ENCODE measurements around the gene IKZF4. TPM values are rescaled to one million over a fixed set of nuclear protein-coding genes. Genes with fewer than 3 reads are reported as not detected.
"Not testable (repeated sequence)": the region's sequence is repeated elsewhere in the genome, so short reads cannot be mapped to it uniquely, and the experiment has no call there.

IKZF4 gene
- total and polyA plus RNA-seq, 5 donors from 2014 or later, result 5.8 to 22.3 (median 6.8) TPM

DNA sequence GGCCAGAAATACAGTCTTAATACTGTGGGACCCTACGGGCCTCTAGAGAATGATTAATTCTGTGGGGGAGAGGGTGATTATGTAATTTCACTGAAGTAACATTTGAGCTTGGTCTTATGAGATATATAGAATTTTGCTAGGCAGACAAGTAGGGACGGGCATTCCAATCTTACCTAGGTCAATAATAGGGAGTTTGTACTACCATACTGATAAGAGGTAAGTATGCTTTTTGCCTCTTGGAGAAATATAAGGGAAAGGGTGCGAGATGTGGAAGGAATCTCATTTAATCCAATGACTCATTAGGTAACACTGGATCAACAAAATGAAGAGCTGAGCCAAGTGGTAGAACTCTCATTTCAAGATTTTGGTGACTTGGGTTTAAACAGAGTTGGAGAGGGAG is 41.8 kb upstream of the IKZF4 start:
- H3K4me3 ChIP-seq (ENCODE audit: low read depth, low read length), result no peak overlapping the region
- H3K4me1 ChIP-seq (ENCODE audit: control insufficient read depth, insufficient read depth, low read length, poor library complexity, severe bottlenecking), result peaks cover 20% of the 10 kb centered on the region
- H3K27ac ChIP-seq (ENCODE audit: insufficient read depth, low read length, poor library complexity, severe bottlenecking), result no peak overlapping the region
- ATAC-seq (ENCODE audit: low read depth in 2 of 2) (no peak), DNase-seq (no peak)
- peaks cover 12 to 53% (median 32%) of the 10 kb centered on the region in 4 donors for H3K4me1 Mint-ChIP-seq
- no peaks in the 10 kb centered on the region for H3K27me3 Mint-ChIP-seq
- H3K27ac Mint-ChIP-seq, result peak overlapping the region in 2 of 3 donors; percentile 2 to 57
- H3K36me3 Mint-ChIP-seq, result peaks cover 25% of the 10 kb centered on the region
- H3K9me3 ChIP-seq (ENCODE audit: control insufficient read depth in 2 of 2, low read length in 2 of 2), result no peaks in the 10 kb centered on the region
- H3K36me3 ChIP-seq (ENCODE audit: control insufficient read depth, insufficient read depth, low read length), result peaks cover 35% of the 10 kb centered on the region
- H3K4me3 Mint-ChIP-seq, result peak overlapping the region in 1 of 4 donors; percentile 68
- no peaks in the 10 kb centered on the region for H3K27me3 ChIP-seq (ENCODE audit: control insufficient read depth, insufficient read depth, low read length)
- no peaks in the 10 kb centered on the region for H3K9me3 Mint-ChIP-seq

DNA sequence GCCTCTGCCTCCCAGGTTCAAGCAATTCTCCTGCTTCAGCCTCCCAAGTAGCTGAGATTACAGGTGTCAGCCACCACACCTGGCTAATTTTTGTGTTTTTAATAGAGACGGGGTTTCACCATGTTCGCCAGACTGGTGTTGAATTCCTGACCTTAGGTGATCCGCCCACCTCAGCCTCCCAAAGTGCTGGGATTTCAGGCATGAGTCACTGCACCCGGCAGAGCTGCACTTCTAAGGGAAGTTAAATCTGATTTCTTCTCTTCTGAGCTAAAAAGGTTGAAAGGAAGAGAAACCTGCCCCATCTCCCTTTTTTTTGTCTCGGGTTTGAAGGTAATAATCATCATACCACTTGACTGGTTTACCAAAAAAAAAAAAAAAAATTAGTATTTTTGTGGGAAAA is 39.0 kb upstream of the IKZF4 start:
- peaks cover 34% of the 10 kb centered on the region for H3K36me3 Mint-ChIP-seq
- H3K27me3 Mint-ChIP-seq; H3K27me3 ChIP-seq (ENCODE audit: control insufficient read depth, insufficient read depth, low read length); H3K4me1 ChIP-seq (ENCODE audit: control insufficient read depth, insufficient read depth, low read length, poor library complexity, severe bottlenecking); H3K27ac Mint-ChIP-seq; H3K27ac ChIP-seq (ENCODE audit: insufficient read depth, low read length, poor library complexity, severe bottlenecking); DNase-seq; H3K9me3 Mint-ChIP-seq; ATAC-seq (ENCODE audit: low read depth in 2 of 2); H3K4me3 ChIP-seq (ENCODE audit: low read depth, low read length); H3K9me3 ChIP-seq (ENCODE audit: control insufficient read depth in 2 of 2, low read length in 2 of 2): not testable (repeated sequence)
- H3K4me3 Mint-ChIP-seq, result peak overlapping the region in 1 of 4 donors; percentile 56
- H3K4me1 Mint-ChIP-seq, result peaks cover 8 to 44% (median 26%) of the 10 kb centered on the region in 4 donors
- H3K36me3 ChIP-seq (ENCODE audit: control insufficient read depth, insufficient read depth, low read length), result peaks cover 44% of the 10 kb centered on the region

DNA sequence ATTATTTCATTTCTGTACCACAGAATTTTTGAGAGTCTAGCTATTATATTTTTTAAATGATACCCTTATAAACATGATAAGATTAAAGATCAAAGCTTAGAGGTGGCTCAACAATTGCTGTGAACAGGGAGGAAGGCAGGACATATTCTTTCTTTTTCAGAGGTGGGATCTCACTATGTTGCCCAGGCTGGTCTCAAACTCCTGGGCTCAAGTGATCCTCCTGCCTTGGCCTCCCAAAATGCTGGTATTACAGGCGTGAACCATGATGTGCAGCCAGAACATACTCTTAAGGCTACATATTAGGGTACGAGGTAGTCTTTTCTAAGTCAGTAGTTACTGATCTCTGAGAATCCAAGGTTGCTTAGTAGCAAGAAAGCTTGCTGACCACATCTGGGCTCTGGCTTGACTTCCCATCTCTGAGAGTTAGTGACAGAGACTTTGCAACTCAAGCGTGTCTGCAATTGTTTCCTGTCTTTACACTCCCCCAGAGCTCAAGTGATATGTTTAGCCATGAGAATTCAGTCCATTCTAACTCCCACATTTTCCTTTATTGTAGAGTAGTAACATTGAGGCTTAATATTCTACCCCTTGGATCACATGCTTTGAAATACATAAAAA is 38.4 kb upstream of the IKZF4 start:
- H3K4me1 Mint-ChIP-seq, result peaks cover 8 to 39% (median 23%) of the 10 kb centered on the region in 4 donors
- no peaks in the 10 kb centered on the region for H3K27me3 ChIP-seq (ENCODE audit: control insufficient read depth, insufficient read depth, low read length)
- no peaks in the 10 kb centered on the region for H3K9me3 ChIP-seq (ENCODE audit: control insufficient read depth in 2 of 2, low read length in 2 of 2)
- H3K4me3 ChIP-seq (ENCODE audit: low read depth, low read length), result no peak overlapping the region
- no peak overlapping the region for H3K27ac Mint-ChIP-seq
- no peaks in the 10 kb centered on the region for H3K27me3 Mint-ChIP-seq
- peaks cover 46% of the 10 kb centered on the region for H3K36me3 ChIP-seq (ENCODE audit: control insufficient read depth, insufficient read depth, low read length)
- H3K27ac ChIP-seq (ENCODE audit: insufficient read depth, low read length, poor library complexity, severe bottlenecking), result no peak overlapping the region
- ATAC-seq (ENCODE audit: low read depth in 2 of 2) (no peak), DNase-seq (no peak)
- H3K9me3 Mint-ChIP-seq, result no peaks in the 10 kb centered on the region
- H3K36me3 Mint-ChIP-seq, result peaks cover 34% of the 10 kb centered on the region
- no peak overlapping the region for H3K4me3 Mint-ChIP-seq
- H3K4me1 ChIP-seq (ENCODE audit: control insufficient read depth, insufficient read depth, low read length, poor library complexity, severe bottlenecking), result no peaks in the 10 kb centered on the region

DNA sequence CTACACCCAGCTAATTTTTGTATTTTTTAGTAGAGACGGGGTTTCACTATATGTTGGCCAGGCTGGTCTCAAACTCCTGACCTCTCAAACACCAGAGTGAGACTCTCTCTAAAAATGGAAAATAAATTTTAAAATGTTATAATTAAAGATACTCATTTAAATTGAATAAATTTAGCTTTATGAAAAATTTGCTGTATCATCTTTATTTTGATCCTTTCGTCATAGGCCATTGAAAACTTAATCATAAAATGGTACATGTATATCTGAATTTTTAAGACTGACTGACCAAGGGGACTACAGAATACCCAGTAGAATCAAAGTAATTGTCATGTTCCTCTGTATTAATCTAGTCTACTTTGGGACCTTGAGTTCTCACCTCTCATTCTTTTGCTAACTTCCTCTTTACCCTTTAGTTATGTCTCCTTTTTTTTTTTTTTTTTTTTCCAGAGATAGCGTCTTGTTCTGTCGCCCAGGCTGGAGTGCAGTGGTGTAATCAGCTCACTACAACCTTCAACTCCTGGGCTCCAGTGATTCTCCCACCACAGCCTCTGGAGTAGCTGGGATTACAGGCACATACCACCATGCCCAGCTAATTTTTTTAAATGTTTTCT is 37.5 kb upstream of the IKZF4 start:
- no peaks in the 10 kb centered on the region for H3K27me3 Mint-ChIP-seq
- Histone ChIP-seq H3K27me3 (ENCODE audit: control insufficient read depth, insufficient read depth, low read length) (no peaks in the 10 kb centered on the region), H3K9me3 (ENCODE audit: control insufficient read depth in 2 of 2, low read length in 2 of 2) (no peaks in the 10 kb centered on the region), H3K27ac (ENCODE audit: insufficient read depth, low read length, poor library complexity, severe bottlenecking) (no peak overlapping the region), H3K4me3 (ENCODE audit: low read depth, low read length) (no peak overlapping the region), H3K4me1 (ENCODE audit: control insufficient read depth, insufficient read depth, low read length, poor library complexity, severe bottlenecking) (no peaks in the 10 kb centered on the region), H3K36me3 (ENCODE audit: control insufficient read depth, insufficient read depth, low read length) (peaks cover 43% of the 10 kb centered on the region)
- DNase-seq, result no peak
- peaks cover 8 to 34% (median 17%) of the 10 kb centered on the region in 4 donors for H3K4me1 Mint-ChIP-seq
- H3K4me3 Mint-ChIP-seq, result no peak overlapping the region
- H3K27ac Mint-ChIP-seq, result no peak overlapping the region
- ATAC-seq (ENCODE audit: low read depth in 2 of 2), result no peak
- no peaks in the 10 kb centered on the region for H3K9me3 Mint-ChIP-seq
- H3K36me3 Mint-ChIP-seq, result peaks cover 30% of the 10 kb centered on the region

DNA sequence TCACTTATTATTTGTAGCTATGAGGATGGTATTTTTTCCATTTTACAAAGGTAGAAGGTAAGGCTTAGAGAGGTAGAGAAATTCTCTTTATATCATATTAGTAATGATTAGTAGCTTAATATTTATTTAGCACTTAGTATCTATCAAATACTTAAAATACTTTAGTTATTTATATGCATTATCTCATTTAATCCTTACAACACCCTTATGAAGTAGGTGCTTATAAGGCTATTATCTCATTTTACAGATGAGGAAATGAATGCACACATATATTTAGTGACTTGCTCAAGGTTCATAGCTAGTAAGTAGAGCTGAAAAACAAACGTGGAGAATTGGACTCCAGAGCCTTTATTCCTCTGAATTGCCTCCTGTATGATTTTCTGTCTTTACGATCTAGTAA is 36.0 kb upstream of the IKZF4 start:
- no peak overlapping the region for H3K27ac ChIP-seq (ENCODE audit: insufficient read depth, low read length, poor library complexity, severe bottlenecking)
- H3K27me3 Mint-ChIP-seq, result no peaks in the 10 kb centered on the region
- no peak for ATAC-seq (ENCODE audit: low read depth in 2 of 2)
- H3K4me1 ChIP-seq (ENCODE audit: control insufficient read depth, insufficient read depth, low read length, poor library complexity, severe bottlenecking), result no peaks in the 10 kb centered on the region
- H3K4me1 Mint-ChIP-seq, result peaks cover 0 to 23% (median 8%) of the 10 kb centered on the region in 4 donors
- H3K27me3 ChIP-seq (ENCODE audit: control insufficient read depth, insufficient read depth, low read length), result no peaks in the 10 kb centered on the region
- no peak overlapping the region for H3K4me3 Mint-ChIP-seq
- DNase-seq, result no peak
- H3K9me3 Mint-ChIP-seq, result no peaks in the 10 kb centered on the region
- peaks cover 49% of the 10 kb centered on the region for H3K36me3 ChIP-seq (ENCODE audit: control insufficient read depth, insufficient read depth, low read length)
- H3K36me3 Mint-ChIP-seq, result peaks cover 30% of the 10 kb centered on the region
- no peak overlapping the region for H3K27ac Mint-ChIP-seq
- H3K9me3 ChIP-seq (ENCODE audit: control insufficient read depth in 2 of 2, low read length in 2 of 2), result no peaks in the 10 kb centered on the region
- H3K4me3 ChIP-seq (ENCODE audit: low read depth, low read length), result no peak overlapping the region

DNA sequence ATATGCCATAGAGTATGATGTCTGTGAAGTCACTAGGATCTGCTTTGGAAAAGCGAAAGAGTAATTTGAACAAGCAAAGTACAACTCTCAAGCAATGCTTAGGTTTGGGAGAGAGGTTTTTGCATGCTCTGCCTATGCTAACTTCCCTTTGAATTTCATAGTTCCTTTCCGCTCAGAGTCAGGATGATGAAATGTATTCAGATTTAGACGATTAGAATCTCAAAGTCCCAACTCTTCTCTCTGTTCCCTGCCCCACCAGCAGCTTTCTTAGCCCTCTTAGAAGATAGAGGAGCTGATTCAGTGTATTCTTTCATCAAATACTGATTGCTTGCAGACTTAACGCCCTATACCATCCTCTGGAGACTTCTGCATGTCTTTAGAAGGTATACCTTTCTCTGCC is 35.5 kb upstream of the IKZF4 start:
- H3K4me3 Mint-ChIP-seq, result no peak overlapping the region
- no peaks in the 10 kb centered on the region for H3K9me3 Mint-ChIP-seq
- ATAC-seq (ENCODE audit: low read depth in 2 of 2) (no peak), DNase-seq (no peak)
- Histone ChIP-seq H3K36me3 (ENCODE audit: control insufficient read depth, insufficient read depth, low read length) (peaks cover 52% of the 10 kb centered on the region), H3K27me3 (ENCODE audit: control insufficient read depth, insufficient read depth, low read length) (no peaks in the 10 kb centered on the region), H3K27ac (ENCODE audit: insufficient read depth, low read length, poor library complexity, severe bottlenecking) (no peak overlapping the region), H3K4me3 (ENCODE audit: low read depth, low read length) (no peak overlapping the region), H3K4me1 (ENCODE audit: control insufficient read depth, insufficient read depth, low read length, poor library complexity, severe bottlenecking) (no peaks in the 10 kb centered on the region), H3K9me3 (ENCODE audit: control insufficient read depth in 2 of 2, low read length in 2 of 2) (no peaks in the 10 kb centered on the region)
- peaks cover 0 to 20% (median 6%) of the 10 kb centered on the region in 4 donors for H3K4me1 Mint-ChIP-seq
- H3K27me3 Mint-ChIP-seq, result no peaks in the 10 kb centered on the region
- no peak overlapping the region for H3K27ac Mint-ChIP-seq
- H3K36me3 Mint-ChIP-seq, result peaks cover 35% of the 10 kb centered on the region

DNA sequence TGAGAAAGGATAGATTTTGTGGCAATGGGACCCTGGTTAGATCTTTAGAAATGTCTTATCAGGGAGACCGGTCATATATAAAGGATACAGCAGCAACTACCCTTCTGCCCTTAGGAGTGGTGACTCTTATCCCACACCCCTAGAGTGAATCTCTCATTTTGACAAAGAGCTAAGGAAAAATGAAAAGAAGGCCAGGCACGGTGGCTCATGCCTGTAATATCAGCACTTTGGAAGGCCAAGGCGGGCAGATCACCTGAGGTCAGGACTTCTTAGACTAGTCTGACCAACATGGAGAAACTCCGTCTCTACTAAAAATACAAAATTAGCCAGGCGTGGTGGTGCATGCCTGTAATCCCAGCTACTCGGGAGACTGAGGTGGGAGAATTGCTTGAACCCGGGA is 34.9 kb upstream of the IKZF4 start:
- H3K4me3 ChIP-seq (ENCODE audit: low read depth, low read length); H3K27ac ChIP-seq (ENCODE audit: insufficient read depth, low read length, poor library complexity, severe bottlenecking); DNase-seq; H3K4me1 ChIP-seq (ENCODE audit: control insufficient read depth, insufficient read depth, low read length, poor library complexity, severe bottlenecking); H3K9me3 ChIP-seq (ENCODE audit: control insufficient read depth in 2 of 2, low read length in 2 of 2); H3K27me3 ChIP-seq (ENCODE audit: control insufficient read depth, insufficient read depth, low read length); ATAC-seq (ENCODE audit: low read depth in 2 of 2); H3K9me3 Mint-ChIP-seq; H3K27ac Mint-ChIP-seq; H3K4me3 Mint-ChIP-seq; H3K27me3 Mint-ChIP-seq: not testable (repeated sequence)
- peaks cover 0 to 15% (median 5%) of the 10 kb centered on the region in 4 donors for H3K4me1 Mint-ChIP-seq
- H3K36me3 Mint-ChIP-seq, result peaks cover 36% of the 10 kb centered on the region
- peaks cover 54% of the 10 kb centered on the region for H3K36me3 ChIP-seq (ENCODE audit: control insufficient read depth, insufficient read depth, low read length)

DNA sequence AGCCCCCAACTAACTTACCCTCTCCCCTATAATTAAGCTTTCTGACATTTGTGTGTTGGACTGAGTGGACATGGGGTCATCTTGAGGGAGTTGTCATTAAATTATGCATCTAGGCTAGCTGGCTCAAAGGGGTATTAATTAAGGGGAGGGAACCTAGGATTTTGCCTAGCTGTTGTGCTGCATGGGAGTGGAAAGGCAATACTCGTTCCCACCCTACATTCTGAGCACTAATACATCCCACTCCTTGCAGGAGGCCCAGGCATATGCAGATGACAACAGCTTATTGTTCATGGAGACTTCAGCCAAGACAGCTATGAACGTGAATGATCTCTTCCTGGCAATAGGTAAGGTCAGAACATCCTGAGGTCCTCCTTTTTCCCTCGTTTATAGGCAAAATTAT is 29.7 kb upstream of the IKZF4 start:
- Mint-ChIP-seq H3K9me3 (no peaks in the 10 kb centered on the region), H3K4me1 (peaks cover 2 to 8% (median 3%) of the 10 kb centered on the region in 4 donors), H3K36me3 (peaks cover 43% of the 10 kb centered on the region), H3K4me3 (no peak overlapping the region), H3K27ac (peak overlapping the region in 1 of 3 donors; percentile 39), H3K27me3 (no peaks in the 10 kb centered on the region)
- H3K27me3 ChIP-seq (ENCODE audit: control insufficient read depth, insufficient read depth, low read length), result no peaks in the 10 kb centered on the region
- H3K4me1 ChIP-seq (ENCODE audit: control insufficient read depth, insufficient read depth, low read length, poor library complexity, severe bottlenecking), result peaks cover 3% of the 10 kb centered on the region
- ATAC-seq (ENCODE audit: low read depth in 2 of 2), result no peak
- no peak for DNase-seq
- no peaks in the 10 kb centered on the region for H3K9me3 ChIP-seq (ENCODE audit: control insufficient read depth in 2 of 2, low read length in 2 of 2)
- H3K4me3 ChIP-seq (ENCODE audit: low read depth, low read length), result no peak overlapping the region
- peaks cover 62% of the 10 kb centered on the region for H3K36me3 ChIP-seq (ENCODE audit: control insufficient read depth, insufficient read depth, low read length)
- H3K27ac ChIP-seq (ENCODE audit: insufficient read depth, low read length, poor library complexity, severe bottlenecking), result no peak overlapping the region

Data from CD4-positive, CD25-positive, alpha-beta regulatory T cell (primary cell).